Neural cell (in vitro differentiated cells): ENCODE data around the gene C22orf15.

Experiments
- EZH2 ChIP-seq: fragments of 200-600, 300-800 bp; shearing (Covaris generic), sonication (generic); IDR thresholded peaks from 2 replicates; pipeline ENCODE4 v1.6.1; 2014; ENCODE audit warnings: antibody characterized with exemption, low read length, borderline replicate concordance, mild to moderate bottlenecking; ENCODE audit not compliant: insufficient read depth, poor library complexity, severe bottlenecking
- POLR2AphosphoS5 ChIP-seq: IDR thresholded peaks from 2 replicates; pipeline ENCODE4 v1.6.1; 2012
- TAF1 ChIP-seq: IDR thresholded peaks from 2 replicates; pipeline ENCODE4 v1.6.1; 2012; ENCODE audit warnings: low read depth
- TF ChIP-seq, protein P1 (sequence below): fragments of 450-650 bp; IDR thresholded peaks from 2 replicates; pipeline ENCODE4 v1.5.1; 2014; ENCODE audit warnings: antibody characterized with exemption, mild to moderate bottlenecking, moderate library complexity; ENCODE audit not compliant: poor library complexity, severe bottlenecking
- TF ChIP-seq, protein P2 (sequence below): IDR thresholded peaks from 2 replicates; pipeline ENCODE4 v1.6.1; 2012; ENCODE audit warnings: borderline replicate concordance

DNA sequence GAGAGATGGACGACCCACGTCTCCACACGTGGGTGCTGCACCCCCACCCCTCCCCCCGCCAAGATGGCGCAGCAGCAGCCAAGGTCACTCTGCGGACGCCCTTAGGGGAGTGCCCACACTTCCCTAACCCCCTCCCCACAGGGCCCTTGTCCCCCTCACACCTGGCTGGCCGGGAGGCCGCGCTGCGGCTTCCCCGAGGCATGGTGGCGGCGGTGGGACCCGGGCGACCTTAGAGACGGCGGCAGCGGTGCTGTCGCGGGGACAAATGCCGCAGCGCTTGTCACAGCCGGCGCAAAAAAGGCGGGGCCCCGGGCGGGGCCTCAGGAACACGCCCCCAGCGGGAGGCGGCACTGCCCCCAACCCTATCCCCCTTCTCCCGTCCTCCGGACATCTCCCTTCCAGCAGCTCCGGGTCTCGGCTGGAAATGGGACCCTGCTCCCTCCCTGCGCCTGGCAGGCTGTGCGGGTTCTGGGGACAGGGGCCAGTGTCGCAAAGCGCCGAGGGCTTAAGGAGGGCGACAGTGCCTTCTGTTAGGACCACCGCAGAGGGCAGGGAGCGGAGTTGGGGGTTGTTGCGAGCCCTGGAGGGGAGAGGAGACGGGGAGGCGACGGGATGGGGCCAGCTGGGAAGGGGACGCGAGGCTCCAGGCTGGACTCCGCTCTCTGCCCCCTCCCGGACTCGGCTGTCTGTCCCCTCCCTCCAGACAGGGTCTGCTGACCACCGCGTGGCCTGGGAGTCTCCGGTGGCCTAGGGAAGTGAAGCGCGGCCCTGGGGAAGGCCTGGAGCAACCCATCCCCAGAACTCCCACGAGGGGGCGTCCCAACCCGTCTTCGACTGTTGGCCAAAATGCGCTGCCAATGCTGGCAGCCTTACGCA lies 5.1 kb downstream of the C22orf15 start, which contains the start of gene CHCHD10:
- TF ChIP-seq POLR2AphosphoS5 (peak; percentile 55), TAF1 (peak; percentile 62), EZH2 (no peak)
- TF ChIP-seq, protein P1, sequence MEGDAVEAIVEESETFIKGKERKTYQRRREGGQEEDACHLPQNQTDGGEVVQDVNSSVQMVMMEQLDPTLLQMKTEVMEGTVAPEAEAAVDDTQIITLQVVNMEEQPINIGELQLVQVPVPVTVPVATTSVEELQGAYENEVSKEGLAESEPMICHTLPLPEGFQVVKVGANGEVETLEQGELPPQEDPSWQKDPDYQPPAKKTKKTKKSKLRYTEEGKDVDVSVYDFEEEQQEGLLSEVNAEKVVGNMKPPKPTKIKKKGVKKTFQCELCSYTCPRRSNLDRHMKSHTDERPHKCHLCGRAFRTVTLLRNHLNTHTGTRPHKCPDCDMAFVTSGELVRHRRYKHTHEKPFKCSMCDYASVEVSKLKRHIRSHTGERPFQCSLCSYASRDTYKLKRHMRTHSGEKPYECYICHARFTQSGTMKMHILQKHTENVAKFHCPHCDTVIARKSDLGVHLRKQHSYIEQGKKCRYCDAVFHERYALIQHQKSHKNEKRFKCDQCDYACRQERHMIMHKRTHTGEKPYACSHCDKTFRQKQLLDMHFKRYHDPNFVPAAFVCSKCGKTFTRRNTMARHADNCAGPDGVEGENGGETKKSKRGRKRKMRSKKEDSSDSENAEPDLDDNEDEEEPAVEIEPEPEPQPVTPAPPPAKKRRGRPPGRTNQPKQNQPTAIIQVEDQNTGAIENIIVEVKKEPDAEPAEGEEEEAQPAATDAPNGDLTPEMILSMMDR = peak; percentile 73
- TF ChIP-seq, protein P2, sequence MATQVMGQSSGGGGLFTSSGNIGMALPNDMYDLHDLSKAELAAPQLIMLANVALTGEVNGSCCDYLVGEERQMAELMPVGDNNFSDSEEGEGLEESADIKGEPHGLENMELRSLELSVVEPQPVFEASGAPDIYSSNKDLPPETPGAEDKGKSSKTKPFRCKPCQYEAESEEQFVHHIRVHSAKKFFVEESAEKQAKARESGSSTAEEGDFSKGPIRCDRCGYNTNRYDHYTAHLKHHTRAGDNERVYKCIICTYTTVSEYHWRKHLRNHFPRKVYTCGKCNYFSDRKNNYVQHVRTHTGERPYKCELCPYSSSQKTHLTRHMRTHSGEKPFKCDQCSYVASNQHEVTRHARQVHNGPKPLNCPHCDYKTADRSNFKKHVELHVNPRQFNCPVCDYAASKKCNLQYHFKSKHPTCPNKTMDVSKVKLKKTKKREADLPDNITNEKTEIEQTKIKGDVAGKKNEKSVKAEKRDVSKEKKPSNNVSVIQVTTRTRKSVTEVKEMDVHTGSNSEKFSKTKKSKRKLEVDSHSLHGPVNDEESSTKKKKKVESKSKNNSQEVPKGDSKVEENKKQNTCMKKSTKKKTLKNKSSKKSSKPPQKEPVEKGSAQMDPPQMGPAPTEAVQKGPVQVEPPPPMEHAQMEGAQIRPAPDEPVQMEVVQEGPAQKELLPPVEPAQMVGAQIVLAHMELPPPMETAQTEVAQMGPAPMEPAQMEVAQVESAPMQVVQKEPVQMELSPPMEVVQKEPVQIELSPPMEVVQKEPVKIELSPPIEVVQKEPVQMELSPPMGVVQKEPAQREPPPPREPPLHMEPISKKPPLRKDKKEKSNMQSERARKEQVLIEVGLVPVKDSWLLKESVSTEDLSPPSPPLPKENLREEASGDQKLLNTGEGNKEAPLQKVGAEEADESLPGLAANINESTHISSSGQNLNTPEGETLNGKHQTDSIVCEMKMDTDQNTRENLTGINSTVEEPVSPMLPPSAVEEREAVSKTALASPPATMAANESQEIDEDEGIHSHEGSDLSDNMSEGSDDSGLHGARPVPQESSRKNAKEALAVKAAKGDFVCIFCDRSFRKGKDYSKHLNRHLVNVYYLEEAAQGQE = peak; percentile 79
